Fibroblast of lung (primary cell): Measurements from ENCODE around the gene CERKL.

Source experiments
- EZH2 ChIP-seq: IDR thresholded peaks from 2 replicates; pipeline ENCODE4 v1.5.1; 2012; ENCODE audit warnings: low read length, control low read depth, mild to moderate bottlenecking; ENCODE audit errors: missing control alignments
- TF ChIP-seq, protein P1 (sequence below), 2 donors: IDR thresholded peaks in 1 of 2; conservative IDR thresholded peaks in 1 of 2; 1 replicate in 1 of 2; 2 replicates in 1 of 2; pipeline ENCODE4 v1.5.1; 2011 to 2012; ENCODE audit warnings: low read length in 2 of 2, control low read depth in 1 of 2, inconsistent platforms in 1 of 2, low read depth in 1 of 2, mild to moderate bottlenecking in 1 of 2

- TF ChIP-seq, protein P1, sequence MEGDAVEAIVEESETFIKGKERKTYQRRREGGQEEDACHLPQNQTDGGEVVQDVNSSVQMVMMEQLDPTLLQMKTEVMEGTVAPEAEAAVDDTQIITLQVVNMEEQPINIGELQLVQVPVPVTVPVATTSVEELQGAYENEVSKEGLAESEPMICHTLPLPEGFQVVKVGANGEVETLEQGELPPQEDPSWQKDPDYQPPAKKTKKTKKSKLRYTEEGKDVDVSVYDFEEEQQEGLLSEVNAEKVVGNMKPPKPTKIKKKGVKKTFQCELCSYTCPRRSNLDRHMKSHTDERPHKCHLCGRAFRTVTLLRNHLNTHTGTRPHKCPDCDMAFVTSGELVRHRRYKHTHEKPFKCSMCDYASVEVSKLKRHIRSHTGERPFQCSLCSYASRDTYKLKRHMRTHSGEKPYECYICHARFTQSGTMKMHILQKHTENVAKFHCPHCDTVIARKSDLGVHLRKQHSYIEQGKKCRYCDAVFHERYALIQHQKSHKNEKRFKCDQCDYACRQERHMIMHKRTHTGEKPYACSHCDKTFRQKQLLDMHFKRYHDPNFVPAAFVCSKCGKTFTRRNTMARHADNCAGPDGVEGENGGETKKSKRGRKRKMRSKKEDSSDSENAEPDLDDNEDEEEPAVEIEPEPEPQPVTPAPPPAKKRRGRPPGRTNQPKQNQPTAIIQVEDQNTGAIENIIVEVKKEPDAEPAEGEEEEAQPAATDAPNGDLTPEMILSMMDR (conservative IDR thresholded peaks at IDR 0.05 in 1 of 2, IDR thresholded peaks at IDR 0.05 in 1 of 2; ENCODE audit: low read depth in 1 of 2, low read length in 2 of 2) = no peak
- TF ChIP-seq EZH2 = peak; percentile 56
Measured at GRCh38 chr2:181685150-181685688, 28.3 kb upstream of the CERKL start.
